Stimulated activated CD4-positive, alpha-beta T cell treated with anti-CD3 and anti-CD28 coated beads, Interleukin-4, amount 100 ng/mL, for 24 hours (primary cell): Measurements from ENCODE around the gene THEM5.
A peak's percentile ranks its signal among the peaks of the same experiment; 100 is the strongest.
"Not testable (repeated sequence)": the region's sequence is repeated elsewhere in the genome, so short reads cannot be mapped to it uniquely, and the experiment has no call there.

Source experiments
- DNase-seq: peaks from one replicate; pipeline ENCODE4 v3.0.0-alpha.2; 2020

THEM5 gene, protein sequence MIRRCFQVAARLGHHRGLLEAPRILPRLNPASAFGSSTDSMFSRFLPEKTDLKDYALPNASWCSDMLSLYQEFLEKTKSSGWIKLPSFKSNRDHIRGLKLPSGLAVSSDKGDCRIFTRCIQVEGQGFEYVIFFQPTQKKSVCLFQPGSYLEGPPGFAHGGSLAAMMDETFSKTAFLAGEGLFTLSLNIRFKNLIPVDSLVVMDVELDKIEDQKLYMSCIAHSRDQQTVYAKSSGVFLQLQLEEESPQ

DNA sequence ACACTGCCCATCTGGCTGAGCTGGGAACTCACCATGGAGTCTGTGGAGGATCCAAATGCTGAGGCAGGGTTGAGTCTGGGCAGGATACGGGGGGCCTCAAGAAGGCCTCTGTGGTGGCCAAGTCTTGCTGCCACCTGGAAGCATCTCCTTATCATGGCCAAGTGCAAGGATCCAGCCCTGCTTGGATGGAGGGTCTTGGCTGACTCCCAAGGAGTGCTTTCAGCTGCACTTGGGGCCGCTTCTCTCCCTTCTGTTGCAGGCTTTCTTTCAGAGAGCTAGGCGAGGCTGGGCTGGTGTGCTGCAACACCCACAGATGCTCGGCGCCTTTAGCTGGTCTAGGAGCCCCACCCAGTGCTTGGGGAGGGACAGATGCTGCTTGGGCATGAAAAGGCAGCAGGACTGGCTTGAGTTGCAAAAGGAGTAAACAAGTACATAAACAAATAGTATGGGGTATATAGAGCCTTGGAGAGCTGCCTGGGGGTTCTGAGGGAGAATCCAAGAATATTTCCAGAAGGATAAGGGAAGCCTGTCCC, at the start of gene THEM5:
Gene THEM5, minus strand, starts transcription at position 302 of the 533 bp plus-strand sequence. Its CDS starts 147 bp downstream, at position 155.
- DNase-seq: no peak

DNA sequence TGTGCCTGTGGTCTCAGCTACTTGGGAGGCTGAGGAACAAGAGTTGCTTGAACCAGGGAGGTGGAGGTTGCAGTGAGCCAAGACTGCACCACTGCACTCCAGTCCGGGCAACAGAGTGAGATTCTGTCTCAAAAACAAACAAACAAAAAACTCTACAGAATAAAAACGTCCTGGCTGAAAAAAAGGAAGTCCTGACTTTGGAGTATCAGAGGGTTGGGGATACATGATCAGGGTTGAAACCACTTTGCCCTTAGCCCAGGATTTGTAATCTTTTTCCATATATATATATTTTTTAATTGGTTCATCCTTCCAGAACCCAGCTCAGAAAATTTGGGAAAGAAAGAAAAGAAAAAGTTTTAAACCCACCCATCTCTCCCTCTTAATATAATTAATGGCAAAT, 49.3 kb upstream of the THEM5 start:
- no peak for DNase-seq

- not testable (repeated sequence) for DNase-seq
These were observed 47.3 kb upstream of the THEM5 start for GRCh38 chr1:151900804-151901203.

GRCh38 chr1:151898519-151898991, 45.0 kb upstream of the THEM5 start:
- peak; percentile 40 for DNase-seq

DNA sequence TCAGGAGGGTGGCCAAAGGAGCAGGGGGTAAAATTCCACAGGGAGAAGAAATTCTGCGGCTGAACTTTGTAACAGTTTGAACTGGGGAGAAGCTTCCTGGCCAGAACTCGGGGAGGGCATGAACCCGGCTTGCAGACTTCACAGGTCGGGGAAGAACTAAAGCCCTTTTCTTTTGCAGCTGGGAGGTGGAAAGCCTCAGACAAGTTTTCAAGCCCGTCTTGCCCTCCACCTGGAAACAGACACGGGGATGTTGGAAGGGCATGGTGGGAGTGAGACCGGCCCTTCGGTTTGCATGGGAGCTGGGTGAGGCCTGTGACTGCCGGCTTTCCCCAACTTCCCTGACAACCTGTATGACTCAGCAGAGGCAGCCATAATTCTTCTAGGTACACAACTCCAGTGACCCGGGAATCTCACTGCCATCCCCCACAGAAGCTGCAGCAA, 44.5 kb upstream of the THEM5 start:
- peak; percentile 14 for DNase-seq

GRCh38 chr1:151893176-151893924, 39.8 kb upstream of the THEM5 start:
- no peak for DNase-seq

GRCh38 chr1:151892190-151892589, 38.7 kb upstream of the THEM5 start:
- DNase-seq: no peak

GRCh38 chr1:151891512-151891911, 38.0 kb upstream of the THEM5 start:
- DNase-seq: no peak

DNA sequence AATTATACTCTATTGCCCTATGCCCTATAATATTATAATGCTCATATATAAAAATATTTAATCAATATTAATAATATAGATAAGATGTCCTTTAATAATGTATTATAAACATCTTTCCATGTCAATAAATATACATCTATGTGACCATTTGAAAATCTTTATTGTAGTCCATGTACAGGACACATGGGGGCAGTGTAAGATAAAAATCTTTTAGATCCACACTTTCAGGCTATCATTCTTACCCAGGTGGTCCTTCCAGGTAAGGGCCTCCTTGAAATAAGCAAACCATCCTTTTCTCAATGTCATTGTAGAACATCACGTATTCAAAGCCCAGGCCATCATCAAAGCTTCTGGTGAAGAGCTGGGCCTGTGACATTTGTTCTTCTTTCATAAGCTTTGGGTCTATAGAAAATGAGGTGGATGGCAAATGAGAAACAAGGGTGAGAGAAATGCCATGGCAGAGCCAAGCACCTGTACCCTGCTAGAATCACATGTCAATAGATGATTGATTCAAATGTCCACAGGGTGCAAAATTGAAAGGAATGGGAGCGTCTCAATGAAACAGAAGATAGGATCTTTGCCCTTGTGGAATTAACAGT, 35.6 kb upstream of the THEM5 start:
- DNase-seq: no peak

- DNase-seq: no peak
These were observed 33.5 kb upstream of the THEM5 start for GRCh38 chr1:151887028-151887427.

DNA sequence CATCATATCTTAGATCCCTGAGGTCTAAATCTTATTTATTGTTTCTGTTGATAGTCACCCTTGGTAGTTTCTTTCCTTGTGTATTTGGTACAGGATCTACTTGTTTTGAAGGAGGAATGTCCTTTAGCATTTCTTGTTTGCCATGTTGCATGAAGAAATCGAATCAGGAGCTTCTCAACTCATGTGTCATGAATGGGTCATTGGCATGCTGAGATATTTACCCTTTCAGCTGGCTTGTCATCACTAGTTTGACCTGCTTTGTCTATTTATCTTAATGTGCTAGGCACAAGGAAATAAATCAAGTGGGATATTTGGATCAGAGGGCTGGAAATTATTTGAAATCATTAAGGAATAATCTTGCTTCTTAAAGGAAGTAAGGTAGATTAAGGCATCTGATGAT, 32.0 kb upstream of the THEM5 start:
- no peak for DNase-seq

GRCh38 chr1:151884879-151885278, 31.4 kb upstream of the THEM5 start:
- not testable (repeated sequence) for DNase-seq

DNA sequence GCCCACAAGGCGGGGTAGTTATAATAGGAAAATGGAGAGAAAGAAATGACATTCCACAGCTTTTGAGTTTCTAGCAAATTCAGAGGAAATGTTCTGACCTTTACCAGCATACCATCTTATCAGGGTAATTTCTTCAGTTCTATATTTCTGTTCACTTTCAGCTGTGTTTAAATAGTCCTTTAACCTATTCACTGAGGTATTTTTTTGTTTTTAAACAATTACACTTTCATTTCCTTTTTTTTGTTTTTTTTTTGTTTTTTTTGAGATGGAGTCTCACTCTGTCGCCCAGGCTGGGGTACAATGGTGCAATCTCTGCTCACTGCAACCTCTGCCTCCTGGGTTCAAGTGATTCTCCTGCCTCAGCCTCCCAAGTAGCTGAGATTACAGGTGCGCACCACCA, 30.9 kb upstream of the THEM5 start:
- not testable (repeated sequence) for DNase-seq

DNA sequence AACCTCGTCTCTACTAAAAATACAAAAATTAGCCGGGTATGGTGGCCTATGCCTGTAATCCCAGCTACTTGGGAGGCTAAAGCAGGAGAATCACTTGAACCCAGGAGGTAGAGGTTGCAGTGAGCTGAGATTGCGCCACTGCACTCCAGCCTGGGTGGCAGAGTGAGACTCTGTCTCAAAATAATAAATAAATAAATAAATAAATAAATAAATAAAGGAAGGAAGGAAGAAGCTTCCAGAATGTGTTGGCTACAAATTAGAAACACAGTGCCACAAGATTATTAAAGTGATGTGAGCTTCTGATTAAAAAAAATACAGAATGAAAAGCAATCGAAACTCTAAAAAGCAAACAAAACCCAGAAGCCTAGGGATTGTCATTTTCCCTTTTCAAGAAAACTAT, 30.4 kb upstream of the THEM5 start:
- DNase-seq: not testable (repeated sequence)

GRCh38 chr1:151882918-151883317, 29.4 kb upstream of the THEM5 start:
- not testable (repeated sequence) for DNase-seq

DNA sequence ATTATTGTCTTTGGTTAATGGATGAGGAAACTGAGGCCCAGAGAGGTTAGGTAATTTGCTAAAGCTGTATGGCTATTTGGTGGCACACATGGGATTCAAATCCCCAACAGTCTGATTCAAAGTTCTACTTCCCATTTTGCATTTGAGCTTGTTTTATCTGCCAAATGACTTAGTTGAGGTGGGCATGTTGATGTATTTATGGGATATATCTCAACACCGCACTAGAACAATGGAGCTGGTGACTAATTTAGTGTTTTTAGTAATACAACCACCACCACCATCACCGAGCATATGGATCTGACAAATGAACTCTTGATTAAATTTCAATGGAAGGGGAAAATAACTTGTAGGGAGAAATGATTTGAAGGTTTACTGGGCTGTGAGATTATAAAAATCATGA, 29.0 kb upstream of the THEM5 start:
- DNase-seq: no peak

DNA sequence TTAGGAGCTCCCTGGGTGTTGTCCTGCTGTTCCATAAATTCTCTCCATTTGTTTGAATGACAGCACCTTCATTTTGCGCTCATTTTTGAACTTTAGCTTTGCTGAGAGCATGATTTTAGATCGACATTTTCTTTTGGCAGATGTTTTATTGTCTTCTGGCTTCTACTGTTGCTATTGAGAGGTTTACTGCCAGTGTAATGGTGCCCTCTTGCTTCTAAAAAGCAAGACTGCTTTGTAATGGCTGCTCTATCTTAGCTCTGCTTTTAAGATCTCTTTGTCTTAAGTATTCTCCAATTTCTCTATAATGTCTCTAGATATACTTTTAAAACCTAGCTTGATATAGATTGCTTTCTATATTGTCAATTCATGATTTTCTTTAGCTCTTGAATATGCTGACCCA, 28.0 kb upstream of the THEM5 start:
- DNase-seq: no peak

DNA sequence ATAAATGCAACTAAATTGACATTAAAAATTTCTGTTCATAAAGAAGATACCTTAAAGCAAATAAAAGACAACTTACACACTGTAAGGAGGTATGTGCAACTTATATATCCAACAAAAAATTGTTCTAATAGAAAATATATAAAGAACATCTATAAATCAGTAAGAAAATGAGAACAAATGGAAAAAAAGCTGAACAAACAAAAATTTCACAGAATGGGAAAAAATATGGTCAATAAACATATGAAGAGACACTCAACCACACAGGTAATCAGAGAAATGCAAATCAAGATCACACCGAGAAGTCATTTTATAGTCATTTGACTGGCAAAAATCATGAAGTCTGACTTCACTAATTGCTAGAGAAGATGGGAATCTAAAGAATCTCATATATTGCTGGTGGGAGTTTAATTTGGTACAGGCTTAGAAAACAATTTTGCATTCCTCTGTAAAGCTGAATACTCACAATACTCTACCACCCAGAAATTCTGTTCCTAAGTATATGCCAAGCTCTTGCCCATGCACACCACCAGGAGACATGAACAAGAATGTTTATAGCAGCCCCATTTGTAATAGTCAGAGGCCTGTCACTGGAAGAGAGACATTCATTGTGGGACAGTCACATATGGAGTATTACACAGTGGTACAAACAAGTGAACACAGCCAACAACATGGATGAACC, 22.0 kb upstream of the THEM5 start:
- no peak for DNase-seq

GRCh38 chr1:151872776-151873175, 19.3 kb upstream of the THEM5 start:
- not testable (repeated sequence) for DNase-seq

- DNase-seq: no peak
These were observed 17.9 kb upstream of the THEM5 start for GRCh38 chr1:151871284-151872030.

- no peak for DNase-seq
These were observed 15.0 kb upstream of the THEM5 start for GRCh38 chr1:151868486-151868885.

DNA sequence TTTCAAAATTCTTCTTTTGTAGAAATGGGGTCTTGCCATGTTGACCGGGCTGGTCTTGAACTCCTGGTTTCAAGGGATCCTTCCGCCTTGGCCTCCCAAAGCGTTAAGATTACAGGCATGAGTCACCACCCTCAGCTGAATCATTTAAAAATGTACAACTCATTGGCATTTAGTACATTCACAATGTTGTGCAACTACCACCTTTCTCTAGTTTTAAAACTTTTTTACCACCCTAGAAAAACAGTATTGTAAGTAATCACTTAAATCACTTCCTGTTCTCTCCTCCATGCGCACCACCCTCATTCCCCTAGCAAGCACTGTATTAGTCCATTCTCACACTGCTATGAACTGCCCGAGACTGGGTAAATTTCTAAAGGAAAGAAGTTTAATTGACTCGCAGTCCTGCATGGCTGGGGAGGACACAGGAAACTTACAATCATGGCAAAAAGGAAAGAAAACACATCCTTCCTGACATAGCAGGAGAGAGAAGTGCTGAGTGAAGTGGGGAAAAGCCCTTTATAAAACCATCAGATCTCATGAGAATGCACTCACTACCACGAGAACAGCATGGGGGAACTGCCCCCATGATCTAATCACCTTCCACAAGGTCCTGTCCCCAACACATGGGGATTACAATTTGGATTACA, 14.4 kb upstream of the THEM5 start:
- DNase-seq: no peak
